GM12874 (cell line): Measurements from ENCODE around the gene PRKCI.

Source experiments
- TF ChIP-seq, protein P1 (sequence below): IDR thresholded peaks from 2 replicates; pipeline ENCODE4 v1.5.1; 2011; ENCODE audit warnings: low read depth, mild to moderate bottlenecking, control low read depth, low read length, moderate library complexity; ENCODE audit not compliant: insufficient read depth

Gene PRKCI

GRCh38 chr3:170258105-170258487, 35.9 kb downstream of the PRKCI start:
- TF ChIP-seq, protein P1, sequence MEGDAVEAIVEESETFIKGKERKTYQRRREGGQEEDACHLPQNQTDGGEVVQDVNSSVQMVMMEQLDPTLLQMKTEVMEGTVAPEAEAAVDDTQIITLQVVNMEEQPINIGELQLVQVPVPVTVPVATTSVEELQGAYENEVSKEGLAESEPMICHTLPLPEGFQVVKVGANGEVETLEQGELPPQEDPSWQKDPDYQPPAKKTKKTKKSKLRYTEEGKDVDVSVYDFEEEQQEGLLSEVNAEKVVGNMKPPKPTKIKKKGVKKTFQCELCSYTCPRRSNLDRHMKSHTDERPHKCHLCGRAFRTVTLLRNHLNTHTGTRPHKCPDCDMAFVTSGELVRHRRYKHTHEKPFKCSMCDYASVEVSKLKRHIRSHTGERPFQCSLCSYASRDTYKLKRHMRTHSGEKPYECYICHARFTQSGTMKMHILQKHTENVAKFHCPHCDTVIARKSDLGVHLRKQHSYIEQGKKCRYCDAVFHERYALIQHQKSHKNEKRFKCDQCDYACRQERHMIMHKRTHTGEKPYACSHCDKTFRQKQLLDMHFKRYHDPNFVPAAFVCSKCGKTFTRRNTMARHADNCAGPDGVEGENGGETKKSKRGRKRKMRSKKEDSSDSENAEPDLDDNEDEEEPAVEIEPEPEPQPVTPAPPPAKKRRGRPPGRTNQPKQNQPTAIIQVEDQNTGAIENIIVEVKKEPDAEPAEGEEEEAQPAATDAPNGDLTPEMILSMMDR, result no peak

DNA sequence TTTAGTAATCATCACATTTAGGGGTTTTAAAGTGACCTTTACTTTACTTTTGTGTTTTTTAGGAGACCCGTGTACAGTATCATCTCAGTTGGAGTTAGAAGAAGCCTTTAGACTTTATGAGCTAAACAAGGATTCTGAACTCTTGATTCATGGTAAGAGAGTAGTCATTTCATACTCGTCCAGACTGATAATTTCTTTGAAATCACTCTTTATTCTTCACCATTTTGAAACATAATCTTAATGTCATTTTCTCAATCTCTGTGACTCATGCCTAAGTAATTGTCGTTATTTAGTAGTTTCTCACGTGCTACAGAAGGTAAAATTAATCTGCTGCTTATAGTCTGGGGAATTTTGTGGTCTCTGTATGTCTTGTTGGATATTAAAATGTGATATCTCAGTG, 37.7 kb downstream of the PRKCI start:
- TF ChIP-seq, protein P1, result no peak

DNA sequence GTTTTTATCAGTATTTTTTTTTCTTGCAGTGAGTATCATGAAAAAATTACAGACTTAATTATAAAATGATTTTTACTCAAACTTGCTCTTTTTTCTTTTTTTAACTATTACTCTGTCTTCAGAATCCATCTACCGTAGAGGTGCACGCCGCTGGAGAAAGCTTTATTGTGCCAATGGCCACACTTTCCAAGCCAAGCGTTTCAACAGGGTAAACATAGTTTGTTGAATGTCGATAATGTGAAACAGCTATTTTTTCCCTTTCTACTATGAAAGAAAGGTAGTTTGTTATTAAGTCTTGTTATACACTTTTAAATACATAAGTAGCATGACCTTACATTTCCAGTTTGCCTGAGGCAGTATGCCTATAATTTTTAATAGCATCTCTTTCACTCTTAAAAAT, 45.6 kb downstream of the PRKCI start:
- TF ChIP-seq, protein P1, result no peak

DNA sequence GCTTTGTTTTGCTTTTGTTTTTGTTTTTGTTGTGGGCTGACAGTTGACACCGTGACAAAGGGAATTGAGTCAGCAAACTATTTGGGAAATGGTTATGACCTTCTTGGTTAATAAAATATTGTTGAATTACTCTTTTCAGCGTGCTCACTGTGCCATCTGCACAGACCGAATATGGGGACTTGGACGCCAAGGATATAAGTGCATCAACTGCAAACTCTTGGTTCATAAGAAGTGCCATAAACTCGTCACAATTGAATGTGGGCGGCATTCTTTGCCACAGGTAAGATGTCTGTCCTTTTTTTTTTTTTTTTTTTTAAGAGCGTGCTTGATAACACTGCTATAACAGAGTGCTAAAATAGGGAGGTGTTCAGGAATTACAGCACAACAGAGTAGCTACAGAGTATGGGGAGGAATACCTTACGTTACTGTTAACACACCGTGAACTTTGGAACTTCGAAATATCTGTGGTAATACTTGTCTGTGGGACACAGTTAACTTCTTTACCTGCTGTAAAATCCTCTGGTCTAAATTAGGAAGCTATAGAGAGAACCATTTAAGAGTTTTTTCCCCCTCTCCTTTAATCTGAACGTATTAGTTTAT, 48.2 kb downstream of the PRKCI start:
- TF ChIP-seq, protein P1, result no peak

DNA sequence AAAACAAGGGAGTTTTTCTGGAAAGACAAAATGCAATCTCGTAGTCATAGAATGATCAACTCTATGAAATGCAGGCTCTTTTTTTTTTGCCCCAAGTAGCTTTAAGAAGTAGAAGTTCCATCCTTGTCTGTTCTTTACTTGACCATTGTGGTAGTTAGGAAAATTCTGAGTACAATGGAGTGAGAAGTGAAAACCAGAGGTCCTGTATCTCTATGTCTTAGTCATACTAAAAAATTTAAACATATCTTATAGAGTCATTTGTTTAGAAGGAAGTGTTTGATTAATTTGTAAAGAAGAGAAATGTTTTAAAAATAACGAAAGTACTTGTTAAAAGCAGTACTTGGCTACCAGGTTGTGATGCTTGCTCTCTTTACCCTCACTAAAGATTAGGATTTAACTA, 52.4 kb downstream of the PRKCI start:
- TF ChIP-seq, protein P1, result no peak

- TF ChIP-seq, protein P1, result no peak
Measured at GRCh38 chr3:170275832-170276231, 53.6 kb downstream of the PRKCI start.

- TF ChIP-seq, protein P1, result no peak
Measured at GRCh38 chr3:170277833-170278580, 55.8 kb downstream of the PRKCI start.
